ENCODE data around the gene EEFSEC. TPM values are rescaled to one million over a fixed set of nuclear protein-coding genes. Genes with fewer than 3 reads are reported as not detected.

The EEFSEC gene
- total RNA-seq, 1 experiment from 2014 or later = 9.6 TPM

GRCh38 chr3:128207951-128208350 lies 54.7 kb downstream of the EEFSEC start:
- no peak for TF ChIP-seq EZH2 (IDR thresholded peaks at IDR 0.05; ENCODE audit: low read length, unreplicated experiment)
- TF ChIP-seq EZH2phosphoT487 (IDR thresholded peaks at IDR 0.05; ENCODE audit: borderline replicate concordance, low read length) = no peak
- no peak for TF ChIP-seq CTCF (conservative IDR thresholded peaks at IDR 0.05; ENCODE audit: low read depth, low read length)
- no peak for ATAC-seq
- Histone ChIP-seq H3K79me2 (ENCODE audit: low read length) (no peaks in the 10 kb centered on the region), H3K4me3 (ENCODE audit: low read length) (no peak overlapping the region), H3K27me3 (ENCODE audit: low read length) (no peaks in the 10 kb centered on the region), H3K9me2 (replicated peaks; ENCODE audit: low read length) (no peaks in the 10 kb centered on the region), H4K20me1 (ENCODE audit: low read length) (no peaks in the 10 kb centered on the region), H3K4me1 (ENCODE audit: insufficient read depth, low read length) (no peaks in the 10 kb centered on the region), H3K36me3 (ENCODE audit: low read depth, low read length) (no peaks in the 10 kb centered on the region), H3K27ac (ENCODE audit: low read length) (no peak overlapping the region), H3F3A (ENCODE audit: low read length, unreplicated experiment) (no peaks in the 10 kb centered on the region), H3K9ac (ENCODE audit: low read length) (no peak overlapping the region), H2AFZ (ENCODE audit: low read length) (no peak overlapping the region), H3K4me2 (ENCODE audit: low read length) (no peak overlapping the region), H3K9me3 (ENCODE audit: low read length) (no peaks in the 10 kb centered on the region)
- ChIA-PET POLR2A (ENCODE audit: unreplicated experiment) (no interaction called here), CTCF (no interaction called here)
- intact Hi-C loops (cut with micrococcal nuclease) = no loop called here
- no TSS peak for BruUV-seq (replicated peaks)
- DNase-seq = no peak

- ATAC-seq (no peak), DNase-seq (no peak)
- no peak overlapping the region for H2AFZ ChIP-seq (ENCODE audit: low read length)
- no peaks in the 10 kb centered on the region for H4K20me1 ChIP-seq (ENCODE audit: low read length)
- H3K4me1 ChIP-seq (ENCODE audit: insufficient read depth, low read length) = no peaks in the 10 kb centered on the region
- BruUV-seq (replicated peaks) = no TSS peak
- no peaks in the 10 kb centered on the region for H3K27me3 ChIP-seq (ENCODE audit: low read length)
- POLR2A ChIA-PET (ENCODE audit: unreplicated experiment) = no interaction called here
- no peaks in the 10 kb centered on the region for H3K9me2 ChIP-seq (replicated peaks; ENCODE audit: low read length)
- intact Hi-C loops (cut with micrococcal nuclease) = no loop called here
- CTCF ChIA-PET = no interaction called here
- no peaks in the 10 kb centered on the region for H3K9me3 ChIP-seq (ENCODE audit: low read length)
- no peaks in the 10 kb centered on the region for H3F3A ChIP-seq (ENCODE audit: low read length, unreplicated experiment)
- no peak overlapping the region for H3K9ac ChIP-seq (ENCODE audit: low read length)
- H3K4me3 ChIP-seq (ENCODE audit: low read length) = no peak overlapping the region
- no peaks in the 10 kb centered on the region for H3K36me3 ChIP-seq (ENCODE audit: low read depth, low read length)
- H3K27ac ChIP-seq (ENCODE audit: low read length) = no peak overlapping the region
- H3K79me2 ChIP-seq (ENCODE audit: low read length) = no peaks in the 10 kb centered on the region
- TF ChIP-seq CTCF (conservative IDR thresholded peaks at IDR 0.05; ENCODE audit: low read depth, low read length) = no peak
- no peak for TF ChIP-seq EZH2 (IDR thresholded peaks at IDR 0.05; ENCODE audit: low read length, unreplicated experiment)
- TF ChIP-seq EZH2phosphoT487 (IDR thresholded peaks at IDR 0.05; ENCODE audit: borderline replicate concordance, low read length) = no peak
- H3K4me2 ChIP-seq (ENCODE audit: low read length) = no peak overlapping the region
Observed at GRCh38 chr3:128210711-128211110, 57.4 kb downstream of the EEFSEC start.

GRCh38 chr3:128214056-128214455 lies 60.8 kb downstream of the EEFSEC start:
- no peaks in the 10 kb centered on the region for H3K9me3 ChIP-seq (ENCODE audit: low read length)
- H3K4me2 ChIP-seq (ENCODE audit: low read length) = no peak overlapping the region
- no peaks in the 10 kb centered on the region for H3K9me2 ChIP-seq (replicated peaks; ENCODE audit: low read length)
- no peak for DNase-seq
- no peaks in the 10 kb centered on the region for H4K20me1 ChIP-seq (ENCODE audit: low read length)
- no peaks in the 10 kb centered on the region for H3K79me2 ChIP-seq (ENCODE audit: low read length)
- H3K27ac ChIP-seq (ENCODE audit: low read length) = no peak overlapping the region
- H3F3A ChIP-seq (ENCODE audit: low read length, unreplicated experiment) = no peaks in the 10 kb centered on the region
- no peaks in the 10 kb centered on the region for H3K4me1 ChIP-seq (ENCODE audit: insufficient read depth, low read length)
- no peaks in the 10 kb centered on the region for H3K36me3 ChIP-seq (ENCODE audit: low read depth, low read length)
- no peak overlapping the region for H3K9ac ChIP-seq (ENCODE audit: low read length)
- no TSS peak for BruUV-seq (replicated peaks)
- CTCF ChIA-PET = no interaction called here
- intact Hi-C loops (cut with micrococcal nuclease) = no loop called here
- no peak for ATAC-seq
- POLR2A ChIA-PET (ENCODE audit: unreplicated experiment) = no interaction called here
- TF ChIP-seq EZH2 (IDR thresholded peaks at IDR 0.05; ENCODE audit: low read length, unreplicated experiment) (no peak), CTCF (conservative IDR thresholded peaks at IDR 0.05; ENCODE audit: low read depth, low read length) (no peak), EZH2phosphoT487 (IDR thresholded peaks at IDR 0.05; ENCODE audit: borderline replicate concordance, low read length) (no peak)
- no peaks in the 10 kb centered on the region for H3K27me3 ChIP-seq (ENCODE audit: low read length)
- H3K4me3 ChIP-seq (ENCODE audit: low read length) = no peak overlapping the region
- no peak overlapping the region for H2AFZ ChIP-seq (ENCODE audit: low read length)

Measured in PC-3 (cell line).